Vagina (tissue), 2 donors: ENCODE measurements around the gene NFE2L1. TPM values are rescaled to one million over a fixed set of nuclear protein-coding genes. Genes with fewer than 3 reads are reported as not detected.

Experiments
- DNase-seq, 2 donors: peaks; one replicate each; pipeline ENCODE4 v3.0.0-alpha.2; 2017; ENCODE audit errors: extremely low spot score in 2 of 2
- H3K27ac ChIP-seq: fragments of 200-600 bp; sonication (generic); one replicate; pipeline ENCODE4 v1.5.1; 2019
- H3K27me3 ChIP-seq: fragments of 200-600 bp; sonication (generic); one replicate; pipeline ENCODE4 v1.5.1; 2019
- H3K36me3 ChIP-seq, 2 donors: fragments of 200-600 bp; sonication (generic); one replicate each; pipeline ENCODE4 v1.5.1; 2017 to 2019
- H3K4me1 ChIP-seq: fragments of 200-600 bp; sonication (generic); one replicate; pipeline ENCODE4 v1.5.1; 2019
- H3K4me3 ChIP-seq, 2 donors: fragments of 200-600 bp; sonication (generic); 1 replicate in 1 of 2; 2 replicates in 1 of 2; pipeline ENCODE4 v1.5.1; 2016 to 2019
- H3K9me3 ChIP-seq: fragments of 200-600 bp; sonication (generic); one replicate; pipeline ENCODE4 v1.5.1; 2019
- POLR2A ChIP-seq, 2 donors: fragments of 450-650 bp; IDR thresholded peaks; one replicate each; pipeline ENCODE4 v1.6.1; 2017; ENCODE audit warnings: antibody characterized with exemption in 2 of 2, mild to moderate bottlenecking in 2 of 2, moderate library complexity in 2 of 2
- POLR2AphosphoS5 ChIP-seq, 2 donors: sonication (generic); formaldehyde crosslinking; IDR thresholded peaks; one replicate each; pipeline ENCODE4 v1.9.0; 2017; ENCODE audit warnings: antibody characterized with exemption in 2 of 2, mild to moderate bottlenecking in 2 of 2, low read depth in 1 of 2; ENCODE audit not compliant: insufficient read depth in 1 of 2
- intact Hi-C: fragments of 100-400 bp; cut with DNase I; formaldehyde crosslinking; loops from one replicate; pipeline ENCODE4 v1.15.1; 2023
- total RNA-seq: library from RNA; depleted of rRNA; stranded (reverse); fragments of >200 nt; gene quantifications from one replicate; pipeline ENCODE4 v1.2.3, GENCODE V29; 2016
- TF ChIP-seq, protein P1 (sequence below), 3 experiments: fragments of 450-650 bp in 2 of 3; fragments of 200-600 bp in 1 of 3; sonication (generic) in 1 of 3; IDR thresholded peaks; one replicate each; pipeline ENCODE4 v1.5.1; 2017 to 2019; ENCODE audit warnings: antibody characterized with exemption in 3 of 3, mild to moderate bottlenecking in 2 of 3, moderate library complexity in 2 of 3

NFE2L1 gene
- total RNA-seq, 1 donor from 2014 or later: 190 TPM

DNA sequence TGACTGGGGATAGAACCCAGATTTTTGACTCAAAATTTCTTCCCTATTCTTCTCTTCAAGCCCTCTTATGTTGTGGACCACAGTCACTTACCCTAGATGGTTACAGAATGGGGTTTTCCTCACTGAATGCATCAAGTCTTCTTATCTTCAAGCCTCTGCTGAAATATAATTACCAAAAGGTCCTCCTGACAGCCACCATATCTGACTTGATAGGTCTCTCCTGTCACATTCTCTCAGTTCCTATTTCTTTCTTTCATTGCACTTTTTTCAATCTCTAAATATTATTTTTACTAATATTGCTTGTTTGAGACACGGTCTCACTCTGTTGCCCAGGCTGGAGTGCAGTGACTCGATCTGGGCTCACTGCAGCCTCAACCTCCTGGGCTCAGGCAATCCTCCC is 9.5 kb upstream of the NFE2L1 start:
- Histone ChIP-seq H3K4me3 (no peak overlapping the region), H3K27ac (no peak overlapping the region), H3K9me3 (no peaks in the 10 kb centered on the region), H3K27me3 (no peaks in the 10 kb centered on the region), H3K4me1 (peaks cover 17% of the 10 kb centered on the region), H3K36me3 (no peaks in the 10 kb centered on the region)
- intact Hi-C loops: no loop called here
- no peak for DNase-seq
- no peak for TF ChIP-seq POLR2AphosphoS5 (IDR thresholded peaks at IDR 0.05; ENCODE audit: insufficient read depth in 1 of 2, low read depth in 1 of 2)
- TF ChIP-seq, protein P1, sequence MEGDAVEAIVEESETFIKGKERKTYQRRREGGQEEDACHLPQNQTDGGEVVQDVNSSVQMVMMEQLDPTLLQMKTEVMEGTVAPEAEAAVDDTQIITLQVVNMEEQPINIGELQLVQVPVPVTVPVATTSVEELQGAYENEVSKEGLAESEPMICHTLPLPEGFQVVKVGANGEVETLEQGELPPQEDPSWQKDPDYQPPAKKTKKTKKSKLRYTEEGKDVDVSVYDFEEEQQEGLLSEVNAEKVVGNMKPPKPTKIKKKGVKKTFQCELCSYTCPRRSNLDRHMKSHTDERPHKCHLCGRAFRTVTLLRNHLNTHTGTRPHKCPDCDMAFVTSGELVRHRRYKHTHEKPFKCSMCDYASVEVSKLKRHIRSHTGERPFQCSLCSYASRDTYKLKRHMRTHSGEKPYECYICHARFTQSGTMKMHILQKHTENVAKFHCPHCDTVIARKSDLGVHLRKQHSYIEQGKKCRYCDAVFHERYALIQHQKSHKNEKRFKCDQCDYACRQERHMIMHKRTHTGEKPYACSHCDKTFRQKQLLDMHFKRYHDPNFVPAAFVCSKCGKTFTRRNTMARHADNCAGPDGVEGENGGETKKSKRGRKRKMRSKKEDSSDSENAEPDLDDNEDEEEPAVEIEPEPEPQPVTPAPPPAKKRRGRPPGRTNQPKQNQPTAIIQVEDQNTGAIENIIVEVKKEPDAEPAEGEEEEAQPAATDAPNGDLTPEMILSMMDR (IDR thresholded peaks at IDR 0.05): no peak
- no peak for TF ChIP-seq POLR2A (IDR thresholded peaks at IDR 0.05)

DNA sequence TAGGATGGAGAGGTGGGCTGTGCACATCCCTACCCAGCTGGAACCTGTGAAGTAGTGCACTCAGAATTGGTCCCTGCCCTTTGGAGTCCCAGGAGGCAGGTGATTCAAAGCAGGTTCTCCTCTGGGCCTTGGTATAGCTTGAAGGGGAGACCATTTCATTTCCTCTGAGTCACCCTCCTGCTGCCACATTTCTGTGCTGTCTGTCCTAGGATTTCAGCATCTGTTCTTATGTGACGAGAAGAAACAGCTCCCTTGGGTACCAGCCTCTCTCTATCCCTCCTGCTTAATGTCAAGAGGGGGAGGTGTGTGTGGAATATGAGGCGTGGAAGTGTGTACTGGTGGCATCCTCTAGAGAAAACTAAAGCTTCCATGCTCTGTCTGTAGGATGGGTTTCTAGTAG is 5.0 kb upstream of the NFE2L1 start:
- Histone ChIP-seq H3K27me3 (no peaks in the 10 kb centered on the region), H3K27ac (no peak overlapping the region), H3K4me3 (no peak overlapping the region), H3K9me3 (no peaks in the 10 kb centered on the region), H3K4me1 (peaks cover 30% of the 10 kb centered on the region), H3K36me3 (no peaks in the 10 kb centered on the region)
- DNase-seq: no peak
- intact Hi-C loops: no loop called here
- no peak for TF ChIP-seq POLR2A (IDR thresholded peaks at IDR 0.05)
- TF ChIP-seq POLR2AphosphoS5 (IDR thresholded peaks at IDR 0.05; ENCODE audit: insufficient read depth in 1 of 2, low read depth in 1 of 2): no peak
- TF ChIP-seq, protein P1 (IDR thresholded peaks at IDR 0.05): no peak

DNA sequence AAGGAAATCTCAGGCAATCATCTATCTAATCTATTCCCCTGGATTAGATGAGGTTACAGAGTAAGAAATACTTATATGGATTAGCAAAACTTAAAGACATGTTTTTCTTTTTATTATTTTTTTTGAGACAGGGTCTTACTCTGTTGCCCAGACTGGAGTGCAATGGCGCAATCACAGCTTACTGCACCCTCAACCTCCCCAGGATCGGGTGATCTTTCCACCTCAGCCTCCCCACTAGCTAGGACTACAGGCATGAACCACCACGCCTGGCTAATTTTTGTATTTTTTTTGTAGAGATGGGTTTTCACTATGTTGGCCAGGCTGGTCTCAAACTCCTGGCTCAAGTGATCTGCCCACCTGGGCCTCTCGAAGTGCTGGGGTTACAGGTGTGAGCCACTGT is 3.3 kb upstream of the NFE2L1 start:
- H3K4me1 ChIP-seq: peaks cover 34% of the 10 kb centered on the region
- no peak overlapping the region for H3K4me3 ChIP-seq
- TF ChIP-seq POLR2AphosphoS5 (IDR thresholded peaks at IDR 0.05; ENCODE audit: insufficient read depth in 1 of 2, low read depth in 1 of 2) (no peak), POLR2A (IDR thresholded peaks at IDR 0.05) (no peak)
- H3K9me3 ChIP-seq: no peaks in the 10 kb centered on the region
- DNase-seq: no peak
- no peaks in the 10 kb centered on the region for H3K27me3 ChIP-seq
- H3K27ac ChIP-seq: peak overlapping the region; percentile 99
- no peaks in the 10 kb centered on the region for H3K36me3 ChIP-seq
- intact Hi-C loops: no loop called here

GRCh38 chr17:48045316-48046001 is 2.7 kb upstream of the NFE2L1 start:
- peak overlapping the region; percentile 99 for H3K27ac ChIP-seq
- no peaks in the 10 kb centered on the region for H3K36me3 ChIP-seq
- DNase-seq: no peak
- intact Hi-C loops: no loop called here
- no peaks in the 10 kb centered on the region for H3K27me3 ChIP-seq
- no peak overlapping the region for H3K4me3 ChIP-seq
- no peaks in the 10 kb centered on the region for H3K9me3 ChIP-seq
- H3K4me1 ChIP-seq: peaks cover 41% of the 10 kb centered on the region
- TF ChIP-seq POLR2A (IDR thresholded peaks at IDR 0.05) (no peak), POLR2AphosphoS5 (IDR thresholded peaks at IDR 0.05; ENCODE audit: insufficient read depth in 1 of 2, low read depth in 1 of 2) (peak in 1 of 2 donors; percentile 59)
- TF ChIP-seq, protein P1 (IDR thresholded peaks at IDR 0.05): no peak

- no peak for DNase-seq
- H3K4me1 ChIP-seq: peaks cover 49% of the 10 kb centered on the region
- H3K9me3 ChIP-seq: no peaks in the 10 kb centered on the region
- H3K36me3 ChIP-seq: peaks cover 0 to 4% of the 10 kb centered on the region in 2 donors
- H3K4me3 ChIP-seq: no peak overlapping the region
- TF ChIP-seq, protein P1 (IDR thresholded peaks at IDR 0.05): no peak
- no peak for TF ChIP-seq POLR2AphosphoS5 (IDR thresholded peaks at IDR 0.05; ENCODE audit: insufficient read depth in 1 of 2, low read depth in 1 of 2)
- TF ChIP-seq POLR2A (IDR thresholded peaks at IDR 0.05): no peak
- H3K27me3 ChIP-seq: no peaks in the 10 kb centered on the region
- peak overlapping the region; percentile 99 for H3K27ac ChIP-seq
- intact Hi-C loops: no loop called here
These were observed 1.9 kb upstream of the NFE2L1 start for GRCh38 chr17:48046296-48046695.
